Posterior vena cava (tissue), 2 donors: Measurements from ENCODE around the gene MED13. TPM values are rescaled to one million over a fixed set of nuclear protein-coding genes. Genes with fewer than 3 reads are reported as not detected.

Experiments
- total RNA-seq, 2 donors: library from RNA; stranded (reverse); fragmentation: NEBNext Ultra II Directional; extraction: Animal tissue kit (Norgen Biotek cat#: 25700); gene quantifications; one replicate each; pipeline ENCODE4 v1.2.1, GENCODE V29; 2021
- donor health status: DM: yes; HTN: yes; CAD: no.
- donor health status: DM: yes; HTN: yes; CAD: no.

Gene MED13
- total RNA-seq, 2 donors from 2014 or later: 53.9 to 54.1 TPM

Other genes with a start within 250 kb of the MED13 start
- gene BRIP1, start 201.8 kb downstream of the MED13 start, total RNA-seq: under 1 TPM; 0.43 to 0.69 TPM
- gene INTS2, start 137.3 kb downstream of the MED13 start, total RNA-seq: 10 to 100 TPM; 11.8 to 13.2 TPM